NT2/D1 (cell line): ENCODE results near the gene TJP1.
A peak's percentile ranks its signal among the peaks of the same experiment; 100 is the strongest.
"Not testable (repeated sequence)": the region's sequence is repeated elsewhere in the genome, so short reads cannot be mapped to it uniquely, and the experiment has no call there.

Experiments used
- DNase-seq: peaks from one replicate; pipeline ENCODE4 v3.0.0-alpha.2; 2011; ENCODE audit warnings: low read depth, low spot score
- H3K27me3 ChIP-seq: 2 replicates; pipeline ENCODE4 v1.6.0; 2011; ENCODE audit warnings: mild to moderate bottlenecking; ENCODE audit not compliant: insufficient read length, insufficient read depth
- H3K36me3 ChIP-seq: 2 replicates; pipeline ENCODE4 v1.6.1; 2011; ENCODE audit warnings: mild to moderate bottlenecking, low read length, mixed read lengths; ENCODE audit not compliant: insufficient read depth, insufficient read length
- H3K4me1 ChIP-seq: 2 replicates; pipeline ENCODE4 v1.5.1; 2011; ENCODE audit not compliant: insufficient read depth, insufficient read length
- H3K4me3 ChIP-seq: 2 replicates; pipeline ENCODE4 v1.5.1; 2011; ENCODE audit warnings: low read depth; ENCODE audit not compliant: insufficient read length
- H3K9ac ChIP-seq: 2 replicates; pipeline ENCODE4 v1.6.0; 2011; ENCODE audit warnings: low read depth; ENCODE audit not compliant: insufficient read length
- H3K9me3 ChIP-seq: 2 replicates; pipeline ENCODE4 v1.5.1; 2011; ENCODE audit warnings: mild to moderate bottlenecking, low read length; ENCODE audit not compliant: insufficient read depth
- SUZ12 ChIP-seq: IDR thresholded peaks from 2 replicates; pipeline ENCODE4 v1.6.1; 2011; ENCODE audit not compliant: insufficient read length, insufficient read depth; ENCODE audit errors: extremely low read depth
- YY1 ChIP-seq: IDR thresholded peaks from 2 replicates; pipeline ENCODE4 v1.6.1; 2011; ENCODE audit not compliant: insufficient read length, insufficient read depth
- ZNF274 ChIP-seq: IDR thresholded peaks from 2 replicates; pipeline ENCODE4 v1.6.1; 2011; ENCODE audit warnings: mild to moderate bottlenecking, low read depth, low read length

Gene TJP1

DNA sequence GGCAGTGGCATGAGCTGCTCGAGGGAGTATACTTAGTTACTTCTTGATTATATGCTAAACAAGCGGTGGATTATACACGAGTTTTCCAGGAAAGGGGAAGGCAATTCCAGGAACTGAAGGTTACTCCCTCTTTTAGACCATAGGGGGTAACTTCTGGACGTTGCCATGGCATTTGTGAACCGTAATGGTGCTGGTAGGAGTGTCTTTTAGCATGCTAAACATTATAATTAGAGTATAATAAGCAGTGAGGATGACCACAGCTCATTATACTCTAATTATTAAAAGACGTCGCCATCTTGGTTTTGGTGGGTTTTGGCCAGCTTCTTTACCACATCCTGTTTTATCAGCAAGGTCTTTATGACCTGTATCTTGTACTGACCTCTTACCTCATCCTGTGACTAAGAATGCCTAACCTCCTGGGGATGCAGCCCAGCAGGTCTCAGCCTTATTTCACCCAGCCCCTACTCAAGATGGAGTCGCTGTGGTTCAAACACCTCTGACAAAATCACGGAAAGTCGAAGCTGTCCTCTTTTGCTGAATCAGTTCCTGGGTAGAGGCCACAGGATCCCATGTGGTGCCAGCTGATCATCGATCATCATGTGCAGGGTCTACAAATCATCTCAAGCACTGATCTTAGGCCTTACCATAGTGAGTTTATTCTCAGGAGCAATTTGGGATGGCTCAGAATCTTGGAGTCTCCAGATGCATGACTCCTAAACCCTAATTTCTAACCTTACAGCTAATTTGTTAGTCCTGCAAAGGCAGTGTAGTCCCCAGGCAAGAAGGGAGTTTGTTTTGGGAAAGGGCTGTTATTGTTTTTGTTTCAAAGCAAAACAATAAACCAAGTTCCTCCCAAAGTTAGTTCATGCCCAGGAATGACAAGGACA lies 149.1 kb downstream of the TJP1 start:
- Histone ChIP-seq H3K4me1 (peaks cover 2% of the 10 kb centered on the region), H3K36me3 (no peaks in the 10 kb centered on the region), H3K9me3 (no peaks in the 10 kb centered on the region), H3K4me3 (no peak overlapping the region), H3K9ac (no peak overlapping the region), H3K27me3 (no peaks in the 10 kb centered on the region)
- TF ChIP-seq SUZ12 (no peak), ZNF274 (no peak)
- DNase-seq, result no peak

DNA sequence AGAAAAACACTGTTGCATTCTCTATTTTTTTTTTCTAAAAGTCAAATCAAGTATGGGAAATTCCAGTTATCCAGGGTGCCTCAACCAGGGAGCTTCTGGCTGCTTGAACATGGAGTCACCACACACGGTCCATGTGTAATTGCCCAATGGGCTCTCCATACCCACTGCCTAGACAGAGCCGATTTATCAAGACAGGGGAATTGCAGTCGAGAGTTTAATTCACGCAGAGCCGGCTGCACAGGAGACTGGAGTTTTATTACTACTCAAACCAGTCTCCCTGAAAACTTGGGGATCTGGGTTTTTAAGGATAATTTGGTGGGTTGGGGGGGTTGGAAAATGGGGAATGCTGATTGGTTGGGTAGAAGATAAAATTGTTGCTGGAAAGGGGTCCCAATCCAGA lies 149.8 kb downstream of the TJP1 start:
- Histone ChIP-seq H3K9me3 (no peaks in the 10 kb centered on the region), H3K4me1 (peaks cover 2% of the 10 kb centered on the region), H3K36me3 (no peaks in the 10 kb centered on the region), H3K4me3 (no peak overlapping the region), H3K9ac (no peak overlapping the region), H3K27me3 (no peaks in the 10 kb centered on the region)
- no peak for TF ChIP-seq SUZ12
- TF ChIP-seq YY1, result no peak
- TF ChIP-seq ZNF274, result no peak
- DNase-seq, result no peak

DNA sequence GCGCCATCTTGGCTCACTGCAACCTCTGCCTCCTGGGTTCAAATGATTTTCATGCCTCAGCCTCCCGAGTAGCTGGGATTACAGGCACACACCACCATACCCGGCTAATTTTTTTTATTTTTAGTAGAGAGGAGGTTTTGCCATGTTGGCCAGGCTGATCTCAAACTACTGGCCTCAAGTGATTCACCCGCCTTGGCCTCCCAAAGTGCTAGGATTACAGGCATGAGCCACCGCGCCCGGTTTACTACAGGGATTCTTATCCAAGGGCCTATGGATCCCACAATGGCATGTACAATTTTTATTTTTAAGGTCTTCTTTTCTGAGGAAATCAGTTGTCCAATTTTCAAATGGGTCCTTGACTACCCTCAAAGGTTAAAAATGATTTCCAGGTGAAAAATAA lies 150.2 kb downstream of the TJP1 start:
- not testable (repeated sequence) for DNase-seq, H3K36me3 ChIP-seq, H3K4me3 ChIP-seq, H3K9ac ChIP-seq, H3K27me3 ChIP-seq, H3K9me3 ChIP-seq, H3K4me1 ChIP-seq

DNA sequence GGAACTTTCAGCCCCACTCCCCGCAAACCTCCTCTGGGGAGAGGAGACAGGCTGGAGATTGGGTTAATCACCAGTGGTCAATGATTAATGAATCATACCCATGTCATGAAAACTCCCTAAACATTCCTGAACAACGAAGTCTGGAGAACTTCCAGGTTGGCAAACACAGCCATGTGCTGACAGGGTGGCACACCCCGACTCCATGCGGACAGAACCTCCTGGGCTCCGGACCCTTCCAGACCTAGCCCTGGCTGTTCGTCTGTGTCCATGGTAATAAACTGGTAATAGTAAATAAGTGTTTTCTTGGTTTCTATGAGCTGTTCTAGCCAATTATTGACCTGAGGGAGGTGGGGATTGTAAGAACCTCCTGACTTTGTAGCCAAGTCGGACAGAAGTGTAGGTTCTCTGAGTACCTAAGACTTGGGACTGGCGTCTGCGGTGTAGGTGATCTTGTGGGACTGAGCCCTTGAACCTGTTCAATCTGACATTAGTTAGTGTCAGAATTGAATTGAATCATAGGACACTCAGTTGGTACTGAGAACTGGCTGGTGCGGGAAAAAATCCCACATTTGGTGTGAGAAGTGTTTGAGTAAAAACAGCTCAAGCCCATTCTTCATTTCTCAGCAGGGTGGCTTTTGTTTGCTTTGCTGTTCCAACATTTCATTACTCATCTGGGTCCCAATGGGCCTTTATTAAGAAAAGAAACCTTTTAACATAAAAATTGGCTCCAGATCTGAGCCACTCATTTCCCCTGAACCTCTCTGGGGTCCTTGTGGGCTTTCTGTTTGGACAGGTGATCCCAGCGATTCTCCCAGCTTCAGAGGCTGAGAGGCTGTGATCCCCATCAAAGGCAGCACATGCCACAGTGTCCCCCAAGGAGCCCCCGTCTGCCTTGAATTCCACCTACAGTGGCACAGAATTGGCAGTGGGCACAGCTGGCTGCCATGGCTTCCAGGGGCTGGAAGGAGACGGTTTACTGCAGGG lies 151.0 kb downstream of the TJP1 start:
- H3K27me3 ChIP-seq, result no peaks in the 10 kb centered on the region
- H3K36me3 ChIP-seq, result no peaks in the 10 kb centered on the region
- DNase-seq, result no peak
- H3K4me3 ChIP-seq, result no peak overlapping the region
- TF ChIP-seq YY1 (no peak), SUZ12 (no peak), ZNF274 (no peak)
- H3K9ac ChIP-seq, result no peak overlapping the region
- H3K9me3 ChIP-seq, result no peaks in the 10 kb centered on the region
- no peaks in the 10 kb centered on the region for H3K4me1 ChIP-seq

DNA sequence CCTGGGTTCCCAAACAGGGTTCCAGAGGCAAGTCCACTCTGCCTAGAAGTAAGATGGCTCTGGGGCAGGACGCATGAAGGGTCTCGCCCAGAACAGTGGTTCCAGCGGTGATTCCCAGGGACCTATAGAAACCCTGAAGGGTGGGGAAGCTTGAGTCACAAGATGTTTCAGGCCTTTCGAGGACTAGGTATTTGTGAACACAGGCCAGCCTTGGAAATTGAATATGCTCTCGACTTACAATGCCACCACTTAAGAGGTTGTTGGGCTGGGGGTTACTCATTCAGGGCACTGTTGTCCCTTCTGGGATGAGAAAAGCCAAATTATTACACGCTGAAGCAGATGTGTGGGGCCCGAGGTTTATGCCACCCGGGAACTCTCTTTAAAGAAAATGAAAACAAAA lies 152.0 kb downstream of the TJP1 start:
- no peak overlapping the region for H3K9ac ChIP-seq
- no peaks in the 10 kb centered on the region for H3K4me1 ChIP-seq
- TF ChIP-seq ZNF274 (no peak), SUZ12 (no peak), YY1 (no peak)
- no peaks in the 10 kb centered on the region for H3K36me3 ChIP-seq
- no peak overlapping the region for H3K4me3 ChIP-seq
- no peaks in the 10 kb centered on the region for H3K9me3 ChIP-seq
- no peak for DNase-seq
- H3K27me3 ChIP-seq, result no peaks in the 10 kb centered on the region

DNA sequence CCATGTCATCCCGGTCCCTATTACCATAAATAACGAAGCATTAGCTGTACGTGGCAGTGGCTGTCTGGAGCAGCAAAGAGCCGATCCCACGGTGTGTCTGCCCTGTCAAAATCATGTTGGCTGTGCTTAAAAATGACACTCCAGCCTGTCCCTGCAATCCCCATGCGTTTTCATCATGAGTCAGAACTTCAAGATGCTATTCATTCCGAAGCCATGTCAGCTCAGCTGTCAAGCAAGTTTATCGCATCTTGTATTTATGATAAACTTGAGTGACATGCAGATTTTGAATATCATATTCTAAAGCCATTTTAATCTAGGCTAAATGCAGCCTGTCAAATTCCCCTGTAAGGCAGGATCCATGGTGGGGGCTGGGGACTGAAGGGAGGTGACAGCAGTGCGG lies 152.4 kb downstream of the TJP1 start:
- Histone ChIP-seq H3K9ac (no peak overlapping the region), H3K36me3 (no peaks in the 10 kb centered on the region), H3K4me1 (no peaks in the 10 kb centered on the region), H3K27me3 (no peaks in the 10 kb centered on the region), H3K9me3 (no peaks in the 10 kb centered on the region), H3K4me3 (no peak overlapping the region)
- DNase-seq, result no peak
- TF ChIP-seq YY1 (no peak), ZNF274 (no peak), SUZ12 (no peak)

DNA sequence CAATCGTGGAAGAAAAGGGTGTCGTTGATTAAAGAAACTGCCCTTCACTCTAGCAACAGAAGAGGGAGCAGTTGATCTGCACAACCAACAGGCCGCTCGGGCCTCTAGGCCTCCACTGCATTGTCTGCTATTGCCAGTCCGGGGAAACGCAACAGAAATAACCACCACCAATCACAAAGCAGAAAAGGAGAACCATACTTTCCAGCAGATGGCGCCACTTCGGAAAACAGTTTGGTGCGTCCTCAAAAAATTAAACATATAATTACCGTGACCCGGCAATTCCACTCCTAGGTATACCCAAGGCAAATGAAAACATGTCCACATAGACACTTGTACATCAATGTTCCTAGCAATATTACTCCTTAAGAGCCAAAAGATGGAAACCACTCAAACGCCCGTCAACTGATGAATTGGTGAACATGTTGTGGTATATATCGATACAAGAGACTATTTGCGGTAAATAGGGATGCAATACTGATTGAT lies 154.1 kb downstream of the TJP1 start:
- H3K27me3 ChIP-seq, result no peaks in the 10 kb centered on the region
- no peak for TF ChIP-seq YY1
- TF ChIP-seq SUZ12, result no peak
- no peak for TF ChIP-seq ZNF274
- H3K9me3 ChIP-seq, result no peaks in the 10 kb centered on the region
- H3K4me1 ChIP-seq, result no peaks in the 10 kb centered on the region
- no peak overlapping the region for H3K4me3 ChIP-seq
- DNase-seq, result peak; percentile 51
- H3K36me3 ChIP-seq, result no peaks in the 10 kb centered on the region
- H3K9ac ChIP-seq, result no peak overlapping the region
